ENCODE measurements around the gene CCRL2.

Gene CCRL2, protein sequence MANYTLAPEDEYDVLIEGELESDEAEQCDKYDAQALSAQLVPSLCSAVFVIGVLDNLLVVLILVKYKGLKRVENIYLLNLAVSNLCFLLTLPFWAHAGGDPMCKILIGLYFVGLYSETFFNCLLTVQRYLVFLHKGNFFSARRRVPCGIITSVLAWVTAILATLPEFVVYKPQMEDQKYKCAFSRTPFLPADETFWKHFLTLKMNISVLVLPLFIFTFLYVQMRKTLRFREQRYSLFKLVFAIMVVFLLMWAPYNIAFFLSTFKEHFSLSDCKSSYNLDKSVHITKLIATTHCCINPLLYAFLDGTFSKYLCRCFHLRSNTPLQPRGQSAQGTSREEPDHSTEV

DNA sequence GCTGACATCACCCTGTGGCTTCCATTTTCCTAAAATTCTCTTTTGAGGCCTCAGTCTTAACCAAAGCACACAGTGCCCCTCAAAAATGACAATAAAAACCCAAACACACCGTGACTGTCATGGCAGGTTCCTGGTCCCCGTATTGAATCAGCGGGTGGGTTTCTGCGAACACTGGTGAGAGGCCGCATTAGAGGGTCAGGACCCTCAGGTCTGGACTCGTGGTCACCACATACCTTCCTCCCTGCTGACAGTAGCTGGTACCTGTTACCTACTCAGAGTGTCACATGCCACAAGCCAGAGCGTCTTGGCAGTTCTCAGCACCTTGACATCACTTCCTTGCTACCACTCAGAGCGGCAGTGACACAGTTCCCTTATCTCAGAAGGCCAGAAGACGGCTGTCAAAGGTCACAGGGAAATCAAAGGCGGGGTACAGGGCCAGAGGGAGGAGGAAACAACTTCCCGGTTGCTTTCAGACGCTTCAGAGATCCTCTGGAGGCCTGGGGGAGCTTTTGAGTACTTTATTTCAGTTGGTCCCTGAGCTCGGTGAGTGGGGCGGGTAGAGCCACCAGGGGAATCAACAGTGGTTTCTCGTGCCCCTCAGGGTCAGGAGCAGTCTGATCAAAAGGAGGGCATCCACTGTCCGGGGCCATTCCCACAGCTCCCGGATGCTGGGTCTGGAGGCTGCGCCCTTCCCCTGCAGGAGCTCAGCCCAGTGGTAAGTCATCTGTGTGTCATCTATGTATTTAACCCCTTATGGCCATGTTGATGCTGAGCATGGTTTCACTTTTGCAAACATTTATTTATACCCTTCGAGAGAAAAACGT, at the start of gene CCRL2, which contains the start of gene CCR5AS:
Gene CCRL2, plus strand, starts transcription at position 472 of the 824 bp plus-strand sequence. CDS start 821 bp downstream, outside the sequence.
Gene CCR5AS, minus strand, starts transcription at position 279 of the 824 bp plus-strand sequence.
- peak; percentile 43 for DNase-seq (ENCODE audit: insufficient read length, low spot score)
- FAIRE-seq, result no peak

DNA sequence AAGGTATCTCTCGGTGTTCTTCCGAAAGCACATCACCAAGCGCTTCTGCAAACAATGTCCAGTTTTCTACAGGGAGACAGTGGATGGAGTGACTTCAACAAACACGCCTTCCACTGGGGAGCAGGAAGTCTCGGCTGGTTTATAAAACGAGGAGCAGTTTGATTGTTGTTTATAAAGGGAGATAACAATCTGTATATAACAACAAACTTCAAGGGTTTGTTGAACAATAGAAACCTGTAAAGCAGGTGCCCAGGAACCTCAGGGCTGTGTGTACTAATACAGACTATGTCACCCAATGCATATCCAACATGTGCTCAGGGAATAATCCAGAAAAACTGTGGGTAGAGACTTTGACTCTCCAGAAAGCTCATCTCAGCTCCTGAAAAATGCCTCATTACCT, 48.6 kb upstream of the CCRL2 start:
- FAIRE-seq (no peak), DNase-seq (ENCODE audit: insufficient read length, low spot score) (no peak)

DNA sequence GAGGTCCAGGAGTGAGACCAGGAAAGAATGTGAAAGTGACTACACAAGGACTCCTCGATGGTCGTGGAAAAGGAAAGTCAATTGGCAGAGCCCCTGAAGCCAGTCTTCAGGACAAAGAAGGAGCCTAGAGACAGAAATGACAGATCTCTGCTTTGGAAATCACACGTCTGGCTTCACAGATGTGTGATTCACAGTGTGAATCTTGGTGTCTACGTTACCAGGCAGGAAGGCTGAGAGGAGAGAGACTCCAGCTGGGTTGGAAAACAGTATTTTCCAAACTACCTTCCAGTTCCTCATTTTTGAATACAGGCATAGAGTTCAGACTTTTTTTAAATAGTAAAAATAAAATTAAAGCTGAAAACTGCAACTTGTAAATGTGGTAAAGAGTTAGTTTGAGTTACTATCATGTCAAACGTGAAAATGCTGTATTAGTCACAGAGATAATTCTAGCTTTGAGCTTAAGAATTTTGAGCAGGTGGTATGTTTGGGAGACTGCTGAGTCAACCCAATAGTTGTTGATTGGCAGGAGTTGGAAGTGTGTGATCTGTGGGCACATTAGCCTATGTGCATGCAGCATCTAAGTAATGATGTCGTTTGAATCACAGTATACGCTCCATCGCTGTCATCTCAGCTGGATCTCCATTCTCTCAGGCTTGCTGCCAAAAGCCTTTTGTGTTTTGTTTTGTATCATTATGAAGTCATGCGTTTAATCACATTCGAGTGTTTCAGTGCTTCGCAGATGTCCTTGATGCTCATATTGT, 47.1 kb upstream of the CCRL2 start:
- DNase-seq (ENCODE audit: insufficient read length, low spot score), result no peak

DNA sequence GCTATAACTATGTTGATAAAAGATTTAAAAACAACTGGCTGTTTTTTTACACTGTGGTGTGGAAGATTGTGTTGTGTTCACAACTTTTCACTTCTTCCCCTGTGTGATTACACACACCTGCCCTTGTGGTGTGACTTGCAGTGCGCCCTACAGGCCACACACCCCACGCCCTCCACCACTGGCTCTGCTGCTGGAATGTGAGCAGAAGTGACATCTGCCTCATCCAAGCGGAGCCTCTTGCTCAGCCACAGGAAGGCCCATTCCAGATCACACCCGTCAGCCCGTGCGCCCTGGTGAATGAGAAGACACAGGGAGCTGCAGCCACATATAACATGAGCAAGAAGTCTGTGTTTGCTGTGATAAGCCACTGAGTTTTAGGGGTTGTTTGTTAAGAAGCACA, 46.2 kb upstream of the CCRL2 start:
- DNase-seq (ENCODE audit: insufficient read length, low spot score) (no peak), FAIRE-seq (no peak)

More for the DNA sequence above, 47.1 kb upstream of the CCRL2 start:
- FAIRE-seq, result no peak

DNA sequence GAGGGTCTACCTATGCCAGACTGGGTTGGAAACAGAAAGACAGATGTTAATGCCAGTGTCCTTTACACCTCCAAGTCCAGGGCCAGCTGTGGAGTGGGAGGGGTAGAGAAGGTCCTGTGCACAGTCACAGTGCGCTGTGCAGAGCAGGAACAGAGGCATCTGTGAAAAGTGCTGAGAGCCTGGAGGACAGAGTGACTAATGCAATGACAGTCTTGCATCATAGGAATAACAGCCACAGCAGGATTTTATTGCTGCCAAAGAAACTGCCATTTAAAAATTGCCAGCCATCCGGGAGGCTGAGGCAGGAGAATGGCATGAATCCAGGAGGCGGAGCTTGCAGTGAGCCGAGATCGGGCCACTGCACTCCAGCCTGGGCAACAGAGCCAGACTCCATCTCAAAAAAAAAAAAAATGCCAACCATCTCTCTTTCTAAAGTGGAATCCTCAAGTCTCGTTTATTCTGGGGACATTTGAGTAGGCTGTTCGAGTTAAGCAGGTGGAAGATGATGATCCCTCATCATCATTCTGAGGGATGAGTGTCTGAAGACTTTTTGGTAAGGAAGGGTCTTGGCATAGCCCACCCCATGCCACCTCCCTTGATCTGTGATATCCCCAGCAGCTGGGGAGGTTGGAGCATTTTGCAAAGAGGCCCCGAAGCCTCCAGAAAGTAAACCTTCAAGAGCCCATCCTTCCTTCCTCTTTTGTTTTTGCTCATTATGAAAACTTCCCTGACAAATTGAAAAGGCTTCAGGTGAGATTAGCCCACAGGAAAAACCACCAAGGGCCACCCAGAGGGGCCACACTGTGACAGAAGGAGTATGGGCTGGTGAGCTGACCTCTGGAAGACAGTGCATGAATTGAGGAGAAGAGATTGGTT, 45.4 kb upstream of the CCRL2 start:
- DNase-seq (ENCODE audit: insufficient read length, low spot score) (peak; percentile 19), FAIRE-seq (no peak)

DNA sequence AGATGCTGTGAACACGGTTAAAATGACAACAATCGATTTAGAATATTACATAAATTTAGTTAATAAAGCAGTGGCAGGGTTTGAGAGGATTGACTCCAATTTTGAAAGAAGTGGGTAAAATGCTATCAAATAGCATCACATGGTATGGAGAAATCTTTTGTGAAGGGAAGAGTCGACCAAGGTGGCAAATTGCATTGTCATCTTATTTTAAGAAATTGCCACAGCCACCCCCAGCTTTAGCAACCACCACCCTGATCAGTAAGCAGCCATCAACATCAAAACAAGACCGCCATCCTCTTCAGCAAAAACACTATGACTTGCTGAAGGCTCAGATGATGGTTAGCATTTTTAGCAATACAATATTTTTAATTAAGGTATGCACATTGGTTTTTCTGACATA, 42.0 kb upstream of the CCRL2 start:
- DNase-seq (ENCODE audit: insufficient read length, low spot score) (no peak), FAIRE-seq (no peak)

DNA sequence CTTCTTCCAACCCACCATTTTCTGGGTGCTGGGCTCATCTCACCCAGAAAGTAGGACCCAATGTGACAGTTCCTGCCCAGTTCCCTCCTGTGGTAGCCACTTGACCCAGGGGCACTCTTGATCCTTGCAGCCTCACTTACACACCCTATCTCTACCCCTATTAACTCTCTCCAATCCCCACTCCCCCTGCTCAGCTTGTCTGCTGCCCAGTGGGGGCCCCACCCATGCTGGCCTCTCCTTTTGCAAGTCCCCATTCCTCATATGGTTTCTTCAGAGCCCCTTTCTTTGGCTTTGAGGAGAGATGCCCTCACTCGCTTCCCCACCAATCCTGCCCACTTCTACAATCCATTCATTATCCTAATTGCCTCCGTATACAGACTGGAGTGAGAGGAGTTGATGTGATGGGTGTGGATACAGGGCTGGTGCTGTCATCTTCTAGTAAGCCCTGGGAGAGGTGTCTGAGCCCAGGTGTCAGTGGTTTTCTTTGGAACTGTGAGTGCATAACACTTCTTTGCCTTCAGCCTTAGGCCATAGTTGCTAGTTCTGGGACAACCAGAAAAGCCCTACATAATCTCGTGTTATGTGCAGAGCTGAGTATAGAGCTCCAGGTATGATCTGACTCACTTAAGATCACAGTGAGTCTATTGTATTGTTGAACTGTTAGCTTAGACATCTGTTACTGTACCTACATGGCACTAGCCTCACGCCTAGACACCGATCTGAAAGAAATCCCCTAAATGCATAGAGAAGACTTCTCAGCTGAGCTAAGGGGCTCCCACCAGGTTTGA, 41.1 kb upstream of the CCRL2 start:
- DNase-seq (ENCODE audit: insufficient read length, low spot score) (no peak), FAIRE-seq (no peak)

DNA sequence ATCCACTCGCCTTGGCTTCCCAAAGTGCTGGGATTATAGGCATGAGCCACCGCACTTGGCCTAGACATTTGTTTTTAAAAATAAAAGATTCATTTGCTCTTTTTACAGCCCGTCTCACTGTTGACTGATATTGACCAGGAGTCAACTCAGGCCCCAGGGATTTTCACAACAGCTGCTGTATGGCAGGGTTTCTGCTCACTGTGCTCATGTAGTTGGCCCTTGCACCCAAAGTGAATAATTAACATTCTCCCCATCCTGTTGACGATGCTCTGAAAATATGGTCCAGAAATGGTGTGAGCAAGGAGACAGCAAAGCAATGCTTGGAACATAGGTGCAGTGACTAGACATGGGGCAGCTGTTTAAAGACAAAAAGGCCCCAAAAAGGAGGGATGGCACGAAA, 39.2 kb upstream of the CCRL2 start:
- DNase-seq (ENCODE audit: insufficient read length, low spot score), result no peak
- FAIRE-seq, result no peak

DNA sequence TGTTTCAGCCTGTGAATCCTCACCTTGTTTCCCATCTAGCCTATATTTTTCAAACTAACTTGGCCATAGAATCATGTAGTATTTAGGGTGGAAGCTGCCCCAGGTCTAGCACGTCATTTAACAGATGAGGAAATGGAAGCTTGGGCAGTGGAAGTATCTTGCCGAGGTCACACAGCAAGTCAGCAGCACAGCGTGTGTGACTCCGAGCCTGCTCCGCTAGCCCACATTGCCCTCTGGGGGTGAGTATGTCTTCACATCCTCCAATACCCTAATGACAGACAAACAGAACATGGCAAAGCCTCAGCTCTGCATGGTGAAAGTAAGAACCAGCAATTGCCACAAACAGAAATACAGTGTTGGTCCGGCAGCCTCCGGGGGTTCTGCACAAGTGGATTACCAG, 38.5 kb upstream of the CCRL2 start:
- DNase-seq (ENCODE audit: insufficient read length, low spot score) (no peak), FAIRE-seq (peak; percentile 52)

DNA sequence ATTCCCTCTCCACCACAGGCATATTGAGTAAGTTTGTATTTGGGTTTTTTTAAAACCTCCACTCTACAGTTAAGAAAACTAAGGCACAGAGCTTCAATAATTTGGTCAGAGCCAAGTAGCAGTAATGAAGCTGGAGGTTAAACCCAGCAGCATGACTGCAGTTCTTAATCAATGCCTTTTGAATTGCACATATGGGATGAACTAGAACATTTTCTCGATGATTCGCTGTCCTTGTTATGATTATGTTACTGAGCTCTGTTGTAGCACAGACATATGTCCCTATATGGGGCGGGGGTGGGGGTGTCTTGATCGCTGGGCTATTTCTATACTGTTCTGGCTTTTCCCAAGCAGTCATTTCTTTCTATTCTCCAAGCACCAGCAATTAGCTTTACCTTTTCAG, 37.9 kb upstream of the CCRL2 start:
- DNase-seq (ENCODE audit: insufficient read length, low spot score), result no peak
- no peak for FAIRE-seq

DNA sequence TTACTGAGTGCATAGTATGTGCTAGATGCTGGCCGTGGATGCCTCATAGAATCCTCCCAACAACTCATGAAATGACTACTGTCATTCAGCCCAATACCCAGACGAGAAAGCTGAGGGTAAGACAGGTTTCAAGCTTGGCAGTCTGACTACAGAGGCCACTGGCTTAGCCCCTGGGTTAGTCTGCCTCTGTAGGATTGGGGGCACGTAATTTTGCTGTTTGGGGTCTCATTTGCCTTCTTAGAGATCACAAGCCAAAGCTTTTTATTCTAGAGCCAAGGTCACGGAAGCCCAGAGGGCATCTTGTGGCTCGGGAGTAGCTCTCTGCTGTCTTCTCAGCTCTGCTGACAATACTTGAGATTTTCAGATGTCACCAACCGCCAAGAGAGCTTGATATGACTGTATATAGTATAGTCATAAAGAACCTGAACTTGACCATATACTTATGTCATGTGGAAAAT, 37.4 kb upstream of the CCRL2 start:
- no peak for DNase-seq (ENCODE audit: insufficient read length, low spot score)
- no peak for FAIRE-seq

DNA sequence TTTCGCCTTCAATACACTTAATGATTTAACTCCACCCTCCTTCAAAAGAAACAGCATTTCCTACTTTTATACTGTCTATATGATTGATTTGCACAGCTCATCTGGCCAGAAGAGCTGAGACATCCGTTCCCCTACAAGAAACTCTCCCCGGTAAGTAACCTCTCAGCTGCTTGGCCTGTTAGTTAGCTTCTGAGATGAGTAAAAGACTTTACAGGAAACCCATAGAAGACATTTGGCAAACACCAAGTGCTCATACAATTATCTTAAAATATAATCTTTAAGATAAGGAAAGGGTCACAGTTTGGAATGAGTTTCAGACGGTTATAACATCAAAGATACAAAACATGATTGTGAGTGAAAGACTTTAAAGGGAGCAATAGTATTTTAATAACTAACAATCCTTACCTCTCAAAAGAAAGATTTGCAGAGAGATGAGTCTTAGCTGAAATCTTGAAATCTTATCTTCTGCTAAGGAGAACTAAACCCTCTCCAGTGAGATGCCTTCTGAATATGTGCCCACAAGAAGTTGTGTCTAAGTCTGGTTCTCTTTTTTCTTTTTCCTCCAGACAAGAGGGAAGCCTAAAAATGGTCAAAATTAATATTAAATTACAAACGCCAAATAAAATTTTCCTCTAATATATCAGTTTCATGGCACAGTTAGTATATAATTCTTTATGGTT, 36.1 kb upstream of the CCRL2 start, which contains the start of gene CCR5:
Gene CCR5, plus strand, starts transcription at position 108 of the 680 bp plus-strand sequence. CDS start 1,957 bp downstream, outside the sequence.
- FAIRE-seq, result no peak
- no peak for DNase-seq (ENCODE audit: insufficient read length, low spot score)

DNA sequence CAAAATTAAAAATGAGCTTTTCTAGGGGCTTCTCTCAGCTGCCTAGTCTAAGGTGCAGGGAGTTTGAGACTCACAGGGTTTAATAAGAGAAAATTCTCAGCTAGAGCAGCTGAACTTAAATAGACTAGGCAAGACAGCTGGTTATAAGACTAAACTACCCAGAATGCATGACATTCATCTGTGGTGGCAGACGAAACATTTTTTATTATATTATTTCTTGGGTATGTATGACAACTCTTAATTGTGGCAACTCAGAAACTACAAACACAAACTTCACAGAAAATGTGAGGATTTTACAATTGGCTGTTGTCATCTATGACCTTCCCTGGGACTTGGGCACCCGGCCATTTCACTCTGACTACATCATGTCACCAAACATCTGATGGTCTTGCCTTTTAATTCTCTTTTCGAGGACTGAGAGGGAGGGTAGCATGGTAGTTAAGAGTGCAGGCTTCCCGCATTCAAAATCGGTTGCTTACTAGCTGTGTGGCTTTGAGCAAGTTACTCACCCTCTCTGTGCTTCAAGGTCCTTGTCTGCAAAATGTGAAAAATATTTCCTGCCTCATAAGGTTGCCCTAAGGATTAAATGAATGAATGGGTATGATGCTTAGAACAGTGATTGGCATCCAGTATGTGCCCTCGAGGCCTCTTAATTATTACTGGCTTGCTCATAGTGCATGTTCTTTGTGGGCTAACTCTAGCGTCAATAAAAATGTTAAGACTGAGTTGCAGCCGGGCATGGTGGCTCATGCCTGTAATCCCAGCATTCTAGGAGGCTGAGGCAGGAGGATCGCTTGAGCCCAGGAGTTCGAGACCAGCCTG, 35.3 kb upstream of the CCRL2 start:
- DNase-seq (ENCODE audit: insufficient read length, low spot score), result no peak
- FAIRE-seq, result no peak

DNA sequence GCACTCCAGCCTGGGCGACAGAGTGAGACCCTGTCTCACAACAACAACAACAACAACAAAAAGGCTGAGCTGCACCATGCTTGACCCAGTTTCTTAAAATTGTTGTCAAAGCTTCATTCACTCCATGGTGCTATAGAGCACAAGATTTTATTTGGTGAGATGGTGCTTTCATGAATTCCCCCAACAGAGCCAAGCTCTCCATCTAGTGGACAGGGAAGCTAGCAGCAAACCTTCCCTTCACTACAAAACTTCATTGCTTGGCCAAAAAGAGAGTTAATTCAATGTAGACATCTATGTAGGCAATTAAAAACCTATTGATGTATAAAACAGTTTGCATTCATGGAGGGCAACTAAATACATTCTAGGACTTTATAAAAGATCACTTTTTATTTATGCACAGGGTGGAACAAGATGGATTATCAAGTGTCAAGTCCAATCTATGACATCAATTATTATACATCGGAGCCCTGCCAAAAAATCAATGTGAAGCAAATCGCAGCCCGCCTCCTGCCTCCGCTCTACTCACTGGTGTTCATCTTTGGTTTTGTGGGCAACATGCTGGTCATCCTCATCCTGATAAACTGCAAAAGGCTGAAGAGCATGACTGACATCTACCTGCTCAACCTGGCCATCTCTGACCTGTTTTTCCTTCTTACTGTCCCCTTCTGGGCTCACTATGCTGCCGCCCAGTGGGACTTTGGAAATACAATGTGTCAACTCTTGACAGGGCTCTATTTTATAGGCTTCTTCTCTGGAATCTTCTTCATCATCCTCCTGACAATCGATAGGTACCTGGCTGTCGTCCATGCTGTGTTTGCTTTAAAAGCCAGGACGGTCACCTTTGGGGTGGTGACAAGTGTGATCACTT, 34.3 kb upstream of the CCRL2 start:
- DNase-seq (ENCODE audit: insufficient read length, low spot score) (peak; percentile 32), FAIRE-seq (no peak)

DNA sequence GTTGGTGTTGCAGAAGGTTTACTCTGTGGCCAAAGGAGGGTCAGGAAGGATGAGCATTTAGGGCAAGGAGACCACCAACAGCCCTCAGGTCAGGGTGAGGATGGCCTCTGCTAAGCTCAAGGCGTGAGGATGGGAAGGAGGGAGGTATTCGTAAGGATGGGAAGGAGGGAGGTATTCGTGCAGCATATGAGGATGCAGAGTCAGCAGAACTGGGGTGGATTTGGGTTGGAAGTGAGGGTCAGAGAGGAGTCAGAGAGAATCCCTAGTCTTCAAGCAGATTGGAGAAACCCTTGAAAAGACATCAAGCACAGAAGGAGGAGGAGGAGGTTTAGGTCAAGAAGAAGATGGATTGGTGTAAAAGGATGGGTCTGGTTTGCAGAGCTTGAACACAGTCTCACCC, 32.3 kb upstream of the CCRL2 start:
- FAIRE-seq (no peak), DNase-seq (ENCODE audit: insufficient read length, low spot score) (no peak)

DNA sequence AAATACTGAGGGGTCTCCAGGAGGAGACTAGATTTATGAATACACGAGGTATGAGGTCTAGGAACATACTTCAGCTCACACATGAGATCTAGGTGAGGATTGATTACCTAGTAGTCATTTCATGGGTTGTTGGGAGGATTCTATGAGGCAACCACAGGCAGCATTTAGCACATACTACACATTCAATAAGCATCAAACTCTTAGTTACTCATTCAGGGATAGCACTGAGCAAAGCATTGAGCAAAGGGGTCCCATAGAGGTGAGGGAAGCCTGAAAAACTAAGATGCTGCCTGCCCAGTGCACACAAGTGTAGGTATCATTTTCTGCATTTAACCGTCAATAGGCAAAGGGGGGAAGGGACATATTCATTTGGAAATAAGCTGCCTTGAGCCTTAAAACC, 31.8 kb upstream of the CCRL2 start:
- FAIRE-seq, result no peak
- no peak for DNase-seq (ENCODE audit: insufficient read length, low spot score)

DNA sequence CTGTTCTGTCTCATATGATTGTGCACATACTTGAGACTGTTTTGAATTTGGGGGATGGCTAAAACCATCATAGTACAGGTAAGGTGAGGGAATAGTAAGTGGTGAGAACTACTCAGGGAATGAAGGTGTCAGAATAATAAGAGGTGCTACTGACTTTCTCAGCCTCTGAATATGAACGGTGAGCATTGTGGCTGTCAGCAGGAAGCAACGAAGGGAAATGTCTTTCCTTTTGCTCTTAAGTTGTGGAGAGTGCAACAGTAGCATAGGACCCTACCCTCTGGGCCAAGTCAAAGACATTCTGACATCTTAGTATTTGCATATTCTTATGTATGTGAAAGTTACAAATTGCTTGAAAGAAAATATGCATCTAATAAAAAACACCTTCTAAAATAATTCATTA, 31.2 kb upstream of the CCRL2 start:
- DNase-seq (ENCODE audit: insufficient read length, low spot score) (no peak), FAIRE-seq (no peak)
